ENCODE measurements around the gene TSHZ2. TPM values are rescaled to one million over a fixed set of nuclear protein-coding genes. Genes with fewer than 3 reads are reported as not detected.

Gene TSHZ2
- total and polyA plus RNA-seq, 2 of the 4 experiments (the other 2 are of a cell fraction), result under 0.01 to 0.02 TPM

GRCh38 chr20:53448875-53449274, 476.7 kb downstream of the TSHZ2 start:
- Histone ChIP-seq H2BK20ac (ENCODE audit: low read depth, low read length) (no peak overlapping the region), H4K91ac (ENCODE audit: insufficient read depth, low read depth, low read length) (no peak overlapping the region), H2BK5ac (ENCODE audit: low read depth, low read length, poor library complexity, severe bottlenecking) (no peak overlapping the region), H3K14ac (replicated peaks; ENCODE audit: low read depth, low read length) (no peak overlapping the region), H2BK120ac (ENCODE audit: low read depth, low read length) (no peak overlapping the region), H3K4me1 (ENCODE audit: control insufficient read depth, insufficient read depth, low read length) (no peaks in the 10 kb centered on the region), H3K9me1 (ENCODE audit: insufficient read depth, low read length) (no peaks in the 10 kb centered on the region), H3K4me3 (ENCODE audit: insufficient read depth, low read depth, low read length) (no peak overlapping the region), H2AK9ac (replicated peaks; ENCODE audit: low read depth, low read length, poor library complexity) (no peak overlapping the region), H2BK15ac (ENCODE audit: low read depth, low read length) (no peak overlapping the region), H3K27me3 (ENCODE audit: control insufficient read depth, insufficient read depth, low read length) (peaks cover under 1% of the 10 kb centered on the region; the same call in 1 of the 2 replicates), H3K36me3 (ENCODE audit: control insufficient read depth, insufficient read depth, low read length) (no peaks in the 10 kb centered on the region), H3K4me2 (ENCODE audit: low read depth, low read length) (no peak overlapping the region), H3K56ac (ENCODE audit: extremely low read depth, insufficient read depth, low read length) (no peak overlapping the region), H3K27ac (ENCODE audit: insufficient read depth, low read length) (no peak overlapping the region), H2AK5ac (ENCODE audit: low read depth, low read length) (no peak overlapping the region), H3K9ac (ENCODE audit: low read depth, low read length) (no peak overlapping the region), H4K5ac (ENCODE audit: low read depth, low read length) (no peak overlapping the region), H3K9me3 (ENCODE audit: control insufficient read depth, insufficient read depth, low read length) (no peaks in the 10 kb centered on the region), H2AFZ (replicated peaks; ENCODE audit: low read length, poor library complexity) (no peak overlapping the region), H3K18ac (ENCODE audit: low read depth, low read length) (no peak overlapping the region), H3K23ac (ENCODE audit: low read depth, low read length) (no peak overlapping the region), H4K20me1 (ENCODE audit: insufficient read depth, low read length) (no peaks in the 10 kb centered on the region), H3K79me1 (ENCODE audit: low read depth in 1 of 2, low read length in 2 of 2) (no peaks in the 10 kb centered on the region), H4K8ac (ENCODE audit: low read depth in 2 of 2, low read length in 2 of 2) (no peak overlapping the region), H3K4ac (ENCODE audit: low read depth, low read length) (no peak overlapping the region)
- dilution Hi-C loops (cut with HindIII; ENCODE audit: low sequenced_read_pairs, unreplicated experiment) (no loop called here), in situ Hi-C loops (cut with MboI; ENCODE audit: low sequenced_read_pairs) (no loop called here), intact Hi-C loops (cut with micrococcal nuclease) (no loop called here)
- ChIA-PET CTCF (no interaction called here), POLR2A (ENCODE audit: unreplicated experiment) (no interaction called here)
- ATAC-seq (ENCODE audit: low read depth) (no peak), DNase-seq (no peak)
- TF ChIP-seq RCOR1 (IDR thresholded peaks at IDR 0.05; ENCODE audit: insufficient replicate concordance, low read length) (no peak), MXI1 (IDR thresholded peaks at IDR 0.05; ENCODE audit: borderline replicate concordance, low read depth, low read length) (no peak), CHD1 (IDR thresholded peaks at IDR 0.05; ENCODE audit: low read depth, low read length) (no peak), RFX5 (IDR thresholded peaks at IDR 0.05; ENCODE audit: low read depth, low read length) (no peak), CTCF (conservative IDR thresholded peaks at IDR 0.05; ENCODE audit: low read depth, low read length) (no peak)
- BruUV-seq (replicated peaks), result no TSS peak

Measured in IMR-90 (cell line).